ENCODE data around the gene MTG1. TPM values are rescaled to one million over a fixed set of nuclear protein-coding genes. Genes with fewer than 3 reads are reported as not detected.
A peak's percentile ranks its signal among the peaks of the same experiment; 100 is the strongest.
"Not testable (repeated sequence)": the region's sequence is repeated elsewhere in the genome, so short reads cannot be mapped to it uniquely, and the experiment has no call there.

Gene MTG1
- total and polyA plus RNA-seq, 3 donors from 2014 or later = 72.9 to 84.8 (median 76.1) TPM

DNA sequence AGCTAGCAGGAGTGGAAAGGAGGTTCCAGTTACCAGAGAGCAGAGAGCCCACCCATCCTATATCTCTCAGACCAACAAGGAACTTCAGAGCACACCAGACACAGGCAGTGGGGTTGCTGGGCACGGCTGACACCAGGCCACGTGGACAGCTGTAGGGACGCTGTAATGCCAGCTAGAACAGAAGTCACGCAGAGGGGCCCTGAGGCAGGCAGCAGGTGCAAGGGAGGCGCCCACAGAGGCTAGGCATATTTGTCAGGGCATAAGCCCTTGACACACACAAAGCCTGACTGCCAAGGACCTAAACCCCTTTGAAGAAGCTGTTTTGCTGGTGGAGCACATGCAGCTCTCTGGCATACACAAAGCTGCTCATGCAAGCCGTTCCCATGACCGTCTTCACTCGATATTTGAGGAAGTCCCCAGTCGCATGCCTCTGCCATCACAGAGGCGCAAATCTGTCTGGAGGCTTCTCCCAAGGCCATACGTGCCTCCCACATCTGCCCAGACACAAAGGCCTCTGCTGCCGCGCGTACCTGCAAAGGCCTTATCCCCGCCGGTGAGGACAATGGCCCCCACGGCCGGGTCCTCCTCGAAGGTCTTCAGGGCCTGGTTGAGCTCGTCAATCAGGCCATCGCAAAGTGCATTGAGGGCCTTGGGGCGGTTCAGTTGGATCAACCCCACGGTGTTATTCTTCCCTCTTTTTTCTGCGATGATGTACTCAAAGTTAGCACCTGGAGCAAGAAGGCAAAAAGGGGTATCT lies 23.7 kb upstream of the MTG1 start:
- TF ChIP-seq POLR2A (IDR thresholded peaks at IDR 0.05) = no peak
- TF ChIP-seq, protein P1, sequence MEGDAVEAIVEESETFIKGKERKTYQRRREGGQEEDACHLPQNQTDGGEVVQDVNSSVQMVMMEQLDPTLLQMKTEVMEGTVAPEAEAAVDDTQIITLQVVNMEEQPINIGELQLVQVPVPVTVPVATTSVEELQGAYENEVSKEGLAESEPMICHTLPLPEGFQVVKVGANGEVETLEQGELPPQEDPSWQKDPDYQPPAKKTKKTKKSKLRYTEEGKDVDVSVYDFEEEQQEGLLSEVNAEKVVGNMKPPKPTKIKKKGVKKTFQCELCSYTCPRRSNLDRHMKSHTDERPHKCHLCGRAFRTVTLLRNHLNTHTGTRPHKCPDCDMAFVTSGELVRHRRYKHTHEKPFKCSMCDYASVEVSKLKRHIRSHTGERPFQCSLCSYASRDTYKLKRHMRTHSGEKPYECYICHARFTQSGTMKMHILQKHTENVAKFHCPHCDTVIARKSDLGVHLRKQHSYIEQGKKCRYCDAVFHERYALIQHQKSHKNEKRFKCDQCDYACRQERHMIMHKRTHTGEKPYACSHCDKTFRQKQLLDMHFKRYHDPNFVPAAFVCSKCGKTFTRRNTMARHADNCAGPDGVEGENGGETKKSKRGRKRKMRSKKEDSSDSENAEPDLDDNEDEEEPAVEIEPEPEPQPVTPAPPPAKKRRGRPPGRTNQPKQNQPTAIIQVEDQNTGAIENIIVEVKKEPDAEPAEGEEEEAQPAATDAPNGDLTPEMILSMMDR (IDR thresholded peaks at IDR 0.05) = no peak
- Histone ChIP-seq H3K4me3 (no peak overlapping the region), H3K4me1 (peaks cover 12% of the 10 kb centered on the region), H3K27ac (no peak overlapping the region), H3K9me3 (no peaks in the 10 kb centered on the region), H3K27me3 (no peaks in the 10 kb centered on the region), H3K36me3 (ENCODE audit: low read depth, missing control alignments) (no peaks in the 10 kb centered on the region)
- 85 to 89% methylated on average over 19 to 24 of the region's 24 CpGs for WGBS, 2 donors
- no peak for DNase-seq
- intact Hi-C loops (cut with DNase I; ENCODE audit: low total_unique reads) = no loop called here

DNA sequence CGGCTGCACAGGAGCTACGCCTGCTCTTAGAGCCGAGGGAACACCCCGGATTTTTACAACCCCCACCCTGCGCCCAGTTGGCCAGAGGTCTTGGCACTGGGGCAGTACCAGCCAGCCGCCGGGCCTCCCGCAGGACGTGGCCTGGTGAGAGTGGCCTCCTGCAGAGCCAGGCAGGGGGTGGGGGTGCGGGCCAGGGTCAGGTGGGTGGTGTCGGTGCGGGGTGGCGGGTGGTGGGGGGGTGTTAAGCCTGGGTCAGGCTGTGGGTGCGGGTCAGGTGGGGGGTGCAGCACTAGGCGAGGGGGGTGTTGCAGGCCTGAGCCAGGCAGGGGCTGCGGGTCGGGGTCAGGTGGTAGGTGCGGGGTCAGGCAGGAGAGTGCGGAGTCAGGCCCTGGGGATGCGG lies 21.4 kb upstream of the MTG1 start:
- Histone ChIP-seq H3K27me3 (no peaks in the 10 kb centered on the region), H3K27ac (no peak overlapping the region), H3K36me3 (ENCODE audit: low read depth, missing control alignments) (no peaks in the 10 kb centered on the region), H3K4me3 (peak overlapping the region in 1 of 2 donors; percentile 73), H3K4me1 (peaks cover 12% of the 10 kb centered on the region), H3K9me3 (no peaks in the 10 kb centered on the region)
- TF ChIP-seq, protein P1 (IDR thresholded peaks at IDR 0.05) = no peak
- TF ChIP-seq POLR2A (IDR thresholded peaks at IDR 0.05) = no peak
- no peak for DNase-seq
- 27 to 43% methylated on average over 10 to 20 of the region's 20 CpGs for WGBS, 2 donors
- intact Hi-C loops (cut with DNase I; ENCODE audit: low total_unique reads) = no loop called here

DNA sequence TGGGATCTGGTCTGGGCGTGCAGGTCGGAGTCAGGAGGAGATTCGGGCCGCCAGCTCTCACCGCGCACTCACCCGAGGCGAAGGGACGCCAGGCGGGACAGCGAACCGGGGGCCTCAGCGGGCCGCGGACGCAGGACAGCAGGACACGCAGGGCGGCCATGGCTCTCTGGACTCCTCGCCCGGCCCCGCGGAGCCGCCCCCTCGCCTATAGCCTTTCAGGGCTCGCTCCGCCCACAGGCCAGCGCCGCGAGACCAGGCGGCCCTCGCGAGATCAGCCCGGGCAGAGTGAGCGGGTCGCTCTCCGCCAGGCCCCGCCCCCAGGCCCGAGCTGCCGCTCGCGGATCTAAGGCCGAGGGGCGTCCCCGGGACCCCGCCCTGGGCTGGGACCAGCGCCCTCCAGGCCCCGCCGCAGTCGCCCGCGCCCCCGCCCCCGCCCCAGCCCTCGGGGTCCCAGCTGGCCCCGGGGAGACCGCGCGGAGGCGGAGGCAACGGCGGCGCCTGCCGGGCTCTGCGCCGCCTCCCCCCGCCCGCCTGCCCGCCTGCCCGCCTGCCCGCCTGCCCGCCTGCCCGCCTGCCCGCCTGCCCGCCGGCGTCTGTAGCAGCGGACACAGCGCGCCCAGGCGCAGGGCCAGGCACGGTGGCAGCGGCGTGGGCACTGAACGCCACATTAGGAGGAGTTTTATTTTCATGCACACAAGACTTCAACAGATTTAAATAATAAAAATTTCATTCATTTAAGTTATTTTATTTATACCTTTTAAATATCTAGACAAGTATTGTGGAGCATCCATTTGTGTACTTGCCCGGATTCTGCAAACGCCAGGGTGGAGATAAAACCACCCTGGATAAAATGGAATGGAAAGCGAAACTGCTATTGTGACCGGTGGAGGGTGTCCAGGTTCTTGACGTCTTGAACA lies 20.5 kb upstream of the MTG1 start, which contains the start of gene ECHS1:
Gene ECHS1, minus strand, starts transcription at position 181 of the 917 bp plus-strand sequence. Its CDS starts 21 bp downstream, at position 160.
- peak; percentile 96 for DNase-seq
- Histone ChIP-seq H3K27me3 (no peaks in the 10 kb centered on the region), H3K4me3 (peak within 1 kb of the TSS; percentile 73 to 81), H3K9me3 (no peaks in the 10 kb centered on the region), H3K36me3 (ENCODE audit: low read depth, missing control alignments) (no peaks in the 10 kb centered on the region), H3K27ac (peak within 1 kb of the TSS in 1 of 2 donors; percentile 89), H3K4me1 (peaks cover 12% of the 10 kb centered on the region)
- peak; percentile 9 for TF ChIP-seq POLR2A (IDR thresholded peaks at IDR 0.05)
- TF ChIP-seq, protein P1 (IDR thresholded peaks at IDR 0.05) = no peak
- intact Hi-C loops (cut with DNase I; ENCODE audit: low total_unique reads) = no loop called here
- 1% methylated on average over 27 to 76 of the region's 89 CpGs for WGBS, 2 donors

DNA sequence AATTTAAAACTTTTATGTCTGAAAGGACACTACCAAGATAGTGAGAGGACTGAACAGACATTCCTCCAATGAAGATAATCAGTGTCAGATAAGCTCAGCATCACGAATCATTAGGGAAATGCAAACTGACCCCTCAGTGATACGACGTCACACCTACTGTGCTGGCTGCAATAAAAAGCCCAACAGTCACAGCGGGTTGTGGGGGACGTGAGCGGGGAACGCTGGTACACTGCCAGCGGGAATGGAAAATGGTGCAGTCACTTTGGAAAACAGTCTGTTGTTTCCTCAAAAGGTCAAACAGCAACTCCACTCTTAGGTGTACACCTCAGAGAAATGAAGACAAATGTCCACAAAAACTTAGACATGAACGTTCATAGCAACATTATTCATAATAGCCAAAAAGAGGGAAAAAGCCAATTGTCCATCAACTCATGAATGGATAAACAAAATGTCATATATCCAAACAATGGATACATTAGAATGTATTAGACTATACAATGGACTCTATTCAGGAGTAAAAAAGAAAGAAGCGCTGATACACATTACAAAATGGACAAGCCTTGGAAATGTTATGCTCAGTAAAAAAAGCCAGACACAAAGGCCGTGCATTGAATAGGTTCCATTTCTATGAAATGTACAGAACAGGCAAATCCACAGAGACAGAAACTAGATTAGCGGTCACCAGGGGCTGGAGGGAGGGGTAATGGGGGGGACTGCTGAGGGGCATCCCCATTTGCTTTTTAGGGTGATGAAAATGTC lies 18.4 kb upstream of the MTG1 start:
- Histone ChIP-seq H3K36me3 (ENCODE audit: low read depth, missing control alignments) (no peaks in the 10 kb centered on the region), H3K27ac (no peak overlapping the region)
- no peak for TF ChIP-seq POLR2A (IDR thresholded peaks at IDR 0.05)
- TF ChIP-seq, protein P1 (IDR thresholded peaks at IDR 0.05) = no peak

DNA sequence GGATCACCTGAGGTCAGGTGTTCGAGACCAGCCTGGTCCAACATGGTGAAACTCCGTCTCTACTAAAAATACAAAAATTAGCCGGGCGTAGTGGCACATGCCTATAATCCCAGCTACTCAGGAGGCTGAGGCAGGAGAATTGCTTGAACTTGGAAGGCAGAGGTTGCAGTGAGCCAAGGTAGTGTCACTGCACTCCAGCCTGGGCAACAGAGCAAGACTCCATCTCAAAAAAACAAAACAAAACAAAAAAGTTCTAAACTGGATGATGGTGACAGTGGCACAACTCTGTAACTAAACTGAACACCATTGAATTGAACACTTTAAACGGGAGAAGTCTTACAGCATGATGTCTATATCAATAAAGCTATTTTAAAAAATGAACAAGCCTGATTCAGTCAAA lies 17.8 kb upstream of the MTG1 start:
- WGBS, 2 donors = 89 to 96% methylated on average over 5 of the region's 5 CpGs
- intact Hi-C loops (cut with DNase I; ENCODE audit: low total_unique reads) = not testable (repeated sequence)

More for the DNA sequence above, 18.4 kb upstream of the MTG1 start:
- DNase-seq = no peak
- intact Hi-C loops (cut with DNase I; ENCODE audit: low total_unique reads) = no loop called here
- no peaks in the 10 kb centered on the region for H3K27me3 ChIP-seq
- H3K9me3 ChIP-seq = no peaks in the 10 kb centered on the region
- peaks cover 16% of the 10 kb centered on the region for H3K4me1 ChIP-seq
- 78 to 81% methylated on average over 12 of the region's 12 CpGs for whole genome bisulfite sequencing, 2 donors
- no peak overlapping the region for H3K4me3 ChIP-seq

More for the DNA sequence above, 17.8 kb upstream of the MTG1 start:
- H3K4me1 ChIP-seq = peaks cover 16% of the 10 kb centered on the region
- not testable (repeated sequence) for H3K27me3 ChIP-seq; H3K27ac ChIP-seq; H3K36me3 ChIP-seq (ENCODE audit: low read depth, missing control alignments); H3K9me3 ChIP-seq; DNase-seq; H3K4me3 ChIP-seq
